HEK293 (cell line): ENCODE data around the gene PIK3R3.

Source experiments
- ZBTB7A ChIP-seq: fragments of 450-650 bp; formaldehyde crosslinking; IDR thresholded peaks from 2 replicates; pipeline ENCODE4 v1.5.1; 2016; ENCODE audit warnings: low read depth, missing biosample characterization, missing genetic modification characterization
- ZNF830 ChIP-seq: fragments of 450-650 bp; IDR thresholded peaks from 2 replicates; pipeline ENCODE4 v1.5.0; 2018; ENCODE audit warnings: missing biosample characterization, missing genetic modification characterization, low read depth, mild to moderate bottlenecking, moderate library complexity
- TF ChIP-seq, protein P1 (sequence below): fragments of 450-650 bp; formaldehyde crosslinking; IDR thresholded peaks from 2 replicates; pipeline ENCODE4 v1.5.1; 2016; ENCODE audit warnings: missing biosample characterization, missing genetic modification characterization
- TF ChIP-seq, protein P2 (sequence below): fragments of 450-650 bp; formaldehyde crosslinking; IDR thresholded peaks from 2 replicates; pipeline ENCODE4 v1.5.1; 2016; ENCODE audit warnings: missing biosample characterization, missing genetic modification characterization, borderline replicate concordance
- TF ChIP-seq, protein P3 (sequence below): fragments of 450-650 bp; formaldehyde crosslinking; IDR thresholded peaks from 2 replicates; pipeline ENCODE4 v1.5.1; 2016; ENCODE audit warnings: missing biosample characterization, missing genetic modification characterization
- TF ChIP-seq, protein P4 (sequence below): fragments of 450-650 bp; formaldehyde crosslinking; IDR thresholded peaks from 2 replicates; pipeline ENCODE4 v1.5.1; 2016; ENCODE audit warnings: missing biosample characterization, missing genetic modification characterization
- TF ChIP-seq, protein P5 (sequence below): sonication (generic); formaldehyde crosslinking; IDR thresholded peaks from 2 replicates; pipeline ENCODE4 v1.8.1; 2022; ENCODE audit warnings: mild to moderate bottlenecking, moderate library complexity, missing genetic modification reagents
- TF ChIP-seq, protein P6 (sequence below): fragments of 450-650 bp; formaldehyde crosslinking; IDR thresholded peaks from 2 replicates; pipeline ENCODE4 v1.5.1; 2016; ENCODE audit warnings: missing biosample characterization, missing genetic modification characterization

DNA sequence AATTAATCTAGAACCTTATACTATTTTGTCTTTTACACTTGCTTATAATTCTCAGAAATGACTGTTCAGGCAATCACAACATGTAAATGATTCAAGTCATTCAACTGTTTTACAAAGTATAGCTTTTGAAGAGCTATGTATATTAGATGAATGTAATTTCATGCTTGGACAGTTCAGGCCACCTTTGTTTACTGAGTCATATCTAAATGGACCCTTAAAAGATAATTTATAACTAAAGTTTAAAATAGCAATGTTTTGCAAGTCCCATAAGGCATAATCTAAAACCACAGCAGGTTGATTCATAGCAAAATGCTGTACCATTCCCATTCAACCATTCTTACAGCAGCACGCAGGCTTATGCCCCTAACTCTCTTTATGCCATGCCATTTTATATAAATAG is 64.8 kb downstream of the PIK3R3 start:
- TF ChIP-seq, protein P1, sequence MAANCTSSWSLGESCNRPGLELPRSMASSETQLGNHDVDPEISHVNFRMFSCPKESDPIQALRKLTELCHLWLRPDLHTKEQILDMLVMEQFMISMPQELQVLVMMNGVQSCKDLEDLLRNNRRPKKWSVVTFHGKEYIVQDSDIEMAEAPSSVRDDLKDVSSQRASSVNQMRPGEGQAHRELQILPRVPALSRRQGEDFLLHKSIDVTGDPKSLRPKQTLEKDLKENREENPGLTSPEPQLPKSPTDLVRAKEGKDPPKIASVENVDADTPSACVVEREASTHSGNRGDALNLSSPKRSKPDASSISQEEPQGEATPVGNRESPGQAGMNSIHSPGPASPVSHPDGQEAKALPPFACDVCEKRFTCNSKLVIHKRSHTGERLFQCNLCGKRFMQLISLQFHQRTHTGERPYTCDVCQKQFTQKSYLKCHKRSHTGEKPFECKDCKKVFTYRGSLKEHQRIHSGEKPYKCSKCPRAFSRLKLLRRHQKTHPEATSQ = no peak
- TF ChIP-seq, protein P2, sequence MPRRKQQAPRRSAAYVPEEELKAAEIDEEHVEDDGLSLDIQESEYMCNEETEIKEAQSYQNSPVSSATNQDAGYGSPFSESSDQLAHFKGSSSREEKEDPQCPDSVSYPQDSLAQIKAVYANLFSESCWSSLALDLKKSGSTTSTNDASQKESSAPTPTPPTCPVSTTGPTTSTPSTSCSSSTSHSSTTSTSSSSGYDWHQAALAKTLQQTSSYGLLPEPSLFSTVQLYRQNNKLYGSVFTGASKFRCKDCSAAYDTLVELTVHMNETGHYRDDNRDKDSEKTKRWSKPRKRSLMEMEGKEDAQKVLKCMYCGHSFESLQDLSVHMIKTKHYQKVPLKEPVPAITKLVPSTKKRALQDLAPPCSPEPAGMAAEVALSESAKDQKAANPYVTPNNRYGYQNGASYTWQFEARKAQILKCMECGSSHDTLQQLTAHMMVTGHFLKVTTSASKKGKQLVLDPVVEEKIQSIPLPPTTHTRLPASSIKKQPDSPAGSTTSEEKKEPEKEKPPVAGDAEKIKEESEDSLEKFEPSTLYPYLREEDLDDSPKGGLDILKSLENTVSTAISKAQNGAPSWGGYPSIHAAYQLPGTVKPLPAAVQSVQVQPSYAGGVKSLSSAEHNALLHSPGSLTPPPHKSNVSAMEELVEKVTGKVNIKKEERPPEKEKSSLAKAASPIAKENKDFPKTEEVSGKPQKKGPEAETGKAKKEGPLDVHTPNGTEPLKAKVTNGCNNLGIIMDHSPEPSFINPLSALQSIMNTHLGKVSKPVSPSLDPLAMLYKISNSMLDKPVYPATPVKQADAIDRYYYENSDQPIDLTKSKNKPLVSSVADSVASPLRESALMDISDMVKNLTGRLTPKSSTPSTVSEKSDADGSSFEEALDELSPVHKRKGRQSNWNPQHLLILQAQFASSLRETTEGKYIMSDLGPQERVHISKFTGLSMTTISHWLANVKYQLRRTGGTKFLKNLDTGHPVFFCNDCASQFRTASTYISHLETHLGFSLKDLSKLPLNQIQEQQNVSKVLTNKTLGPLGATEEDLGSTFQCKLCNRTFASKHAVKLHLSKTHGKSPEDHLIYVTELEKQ (tag by site-specific recombination) = no peak
- TF ChIP-seq, protein P3, sequence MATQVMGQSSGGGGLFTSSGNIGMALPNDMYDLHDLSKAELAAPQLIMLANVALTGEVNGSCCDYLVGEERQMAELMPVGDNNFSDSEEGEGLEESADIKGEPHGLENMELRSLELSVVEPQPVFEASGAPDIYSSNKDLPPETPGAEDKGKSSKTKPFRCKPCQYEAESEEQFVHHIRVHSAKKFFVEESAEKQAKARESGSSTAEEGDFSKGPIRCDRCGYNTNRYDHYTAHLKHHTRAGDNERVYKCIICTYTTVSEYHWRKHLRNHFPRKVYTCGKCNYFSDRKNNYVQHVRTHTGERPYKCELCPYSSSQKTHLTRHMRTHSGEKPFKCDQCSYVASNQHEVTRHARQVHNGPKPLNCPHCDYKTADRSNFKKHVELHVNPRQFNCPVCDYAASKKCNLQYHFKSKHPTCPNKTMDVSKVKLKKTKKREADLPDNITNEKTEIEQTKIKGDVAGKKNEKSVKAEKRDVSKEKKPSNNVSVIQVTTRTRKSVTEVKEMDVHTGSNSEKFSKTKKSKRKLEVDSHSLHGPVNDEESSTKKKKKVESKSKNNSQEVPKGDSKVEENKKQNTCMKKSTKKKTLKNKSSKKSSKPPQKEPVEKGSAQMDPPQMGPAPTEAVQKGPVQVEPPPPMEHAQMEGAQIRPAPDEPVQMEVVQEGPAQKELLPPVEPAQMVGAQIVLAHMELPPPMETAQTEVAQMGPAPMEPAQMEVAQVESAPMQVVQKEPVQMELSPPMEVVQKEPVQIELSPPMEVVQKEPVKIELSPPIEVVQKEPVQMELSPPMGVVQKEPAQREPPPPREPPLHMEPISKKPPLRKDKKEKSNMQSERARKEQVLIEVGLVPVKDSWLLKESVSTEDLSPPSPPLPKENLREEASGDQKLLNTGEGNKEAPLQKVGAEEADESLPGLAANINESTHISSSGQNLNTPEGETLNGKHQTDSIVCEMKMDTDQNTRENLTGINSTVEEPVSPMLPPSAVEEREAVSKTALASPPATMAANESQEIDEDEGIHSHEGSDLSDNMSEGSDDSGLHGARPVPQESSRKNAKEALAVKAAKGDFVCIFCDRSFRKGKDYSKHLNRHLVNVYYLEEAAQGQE (tag by site-specific recombination) = no peak
- TF ChIP-seq, protein P4, sequence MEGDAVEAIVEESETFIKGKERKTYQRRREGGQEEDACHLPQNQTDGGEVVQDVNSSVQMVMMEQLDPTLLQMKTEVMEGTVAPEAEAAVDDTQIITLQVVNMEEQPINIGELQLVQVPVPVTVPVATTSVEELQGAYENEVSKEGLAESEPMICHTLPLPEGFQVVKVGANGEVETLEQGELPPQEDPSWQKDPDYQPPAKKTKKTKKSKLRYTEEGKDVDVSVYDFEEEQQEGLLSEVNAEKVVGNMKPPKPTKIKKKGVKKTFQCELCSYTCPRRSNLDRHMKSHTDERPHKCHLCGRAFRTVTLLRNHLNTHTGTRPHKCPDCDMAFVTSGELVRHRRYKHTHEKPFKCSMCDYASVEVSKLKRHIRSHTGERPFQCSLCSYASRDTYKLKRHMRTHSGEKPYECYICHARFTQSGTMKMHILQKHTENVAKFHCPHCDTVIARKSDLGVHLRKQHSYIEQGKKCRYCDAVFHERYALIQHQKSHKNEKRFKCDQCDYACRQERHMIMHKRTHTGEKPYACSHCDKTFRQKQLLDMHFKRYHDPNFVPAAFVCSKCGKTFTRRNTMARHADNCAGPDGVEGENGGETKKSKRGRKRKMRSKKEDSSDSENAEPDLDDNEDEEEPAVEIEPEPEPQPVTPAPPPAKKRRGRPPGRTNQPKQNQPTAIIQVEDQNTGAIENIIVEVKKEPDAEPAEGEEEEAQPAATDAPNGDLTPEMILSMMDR = no peak
- no peak for TF ChIP-seq ZNF830 (tag by site-specific recombination)
- TF ChIP-seq ZBTB7A (tag by site-specific recombination) = no peak
- TF ChIP-seq, protein P5, sequence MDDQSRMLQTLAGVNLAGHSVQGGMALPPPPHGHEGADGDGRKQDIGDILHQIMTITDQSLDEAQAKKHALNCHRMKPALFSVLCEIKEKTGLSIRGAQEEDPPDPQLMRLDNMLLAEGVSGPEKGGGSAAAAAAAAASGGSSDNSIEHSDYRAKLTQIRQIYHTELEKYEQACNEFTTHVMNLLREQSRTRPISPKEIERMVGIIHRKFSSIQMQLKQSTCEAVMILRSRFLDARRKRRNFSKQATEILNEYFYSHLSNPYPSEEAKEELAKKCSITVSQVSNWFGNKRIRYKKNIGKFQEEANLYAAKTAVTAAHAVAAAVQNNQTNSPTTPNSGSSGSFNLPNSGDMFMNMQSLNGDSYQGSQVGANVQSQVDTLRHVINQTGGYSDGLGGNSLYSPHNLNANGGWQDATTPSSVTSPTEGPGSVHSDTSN (CRISPR knock-in tag) = no peak
- TF ChIP-seq, protein P6, sequence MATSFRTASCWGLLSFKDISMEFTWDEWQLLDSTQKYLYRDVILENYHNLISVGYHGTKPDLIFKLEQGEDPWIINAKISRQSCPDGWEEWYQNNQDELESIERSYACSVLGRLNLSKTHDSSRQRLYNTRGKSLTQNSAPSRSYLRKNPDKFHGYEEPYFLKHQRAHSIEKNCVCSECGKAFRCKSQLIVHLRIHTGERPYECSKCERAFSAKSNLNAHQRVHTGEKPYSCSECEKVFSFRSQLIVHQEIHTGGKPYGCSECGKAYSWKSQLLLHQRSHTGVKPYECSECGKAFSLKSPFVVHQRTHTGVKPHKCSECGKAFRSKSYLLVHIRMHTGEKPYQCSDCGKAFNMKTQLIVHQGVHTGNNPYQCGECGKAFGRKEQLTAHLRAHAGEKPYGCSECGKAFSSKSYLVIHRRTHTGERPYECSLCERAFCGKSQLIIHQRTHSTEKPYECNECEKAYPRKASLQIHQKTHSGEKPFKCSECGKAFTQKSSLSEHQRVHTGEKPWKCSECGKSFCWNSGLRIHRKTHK = no peak
